Rectal smooth muscle tissue (tissue), 1 donor: Measurements from ENCODE around the gene MTM1.
A peak's percentile ranks its signal among the peaks of the same experiment; 100 is the strongest.

Experiments used
- H3K27ac ChIP-seq: one replicate; pipeline ENCODE4 v1.7.0; 2013; ENCODE audit warnings: low read depth, low read length, inconsistent platforms
- H3K27me3 ChIP-seq: one replicate; pipeline ENCODE4 v1.7.0; 2013; ENCODE audit warnings: low read length; ENCODE audit not compliant: control insufficient read depth, insufficient read depth
- H3K36me3 ChIP-seq: one replicate; pipeline ENCODE4 v1.7.0; 2013; ENCODE audit warnings: low read length; ENCODE audit not compliant: control insufficient read depth, insufficient read depth
- H3K4me1 ChIP-seq: one replicate; pipeline ENCODE4 v1.7.0; 2013; ENCODE audit warnings: low read length; ENCODE audit not compliant: control insufficient read depth, insufficient read depth
- H3K4me3 ChIP-seq: one replicate; pipeline ENCODE4 v1.7.0; 2013; ENCODE audit warnings: low read length
- H3K9ac ChIP-seq: one replicate; pipeline ENCODE4 v1.7.0; 2013; ENCODE audit warnings: low read length

The MTM1 gene

GRCh38 chrX:150568320-150569154, at the start of gene MTM1:
TSS of gene MTM1 (plus strand) at chrX:150568621. CDS start at chrX:150592615, 23,994 bp downstream.
- no peaks in the 10 kb centered on the region for H3K27me3 ChIP-seq
- peak within 1 kb of the TSS; percentile 76 for H3K4me3 ChIP-seq
- peak within 1 kb of the TSS; percentile 83 for H3K27ac ChIP-seq
- H3K4me1 ChIP-seq, result no peaks in the 10 kb centered on the region
- no peaks in the 10 kb centered on the region for H3K36me3 ChIP-seq
- peak within 1 kb of the TSS; percentile 49 for H3K9ac ChIP-seq

GRCh38 chrX:150522494-150522893, 45.9 kb upstream of the MTM1 start:
- Histone ChIP-seq H3K36me3 (no peaks in the 10 kb centered on the region), H3K27me3 (peaks cover 3% of the 10 kb centered on the region), H3K4me3 (no peak overlapping the region), H3K4me1 (no peaks in the 10 kb centered on the region), H3K27ac (no peak overlapping the region), H3K9ac (no peak overlapping the region)

GRCh38 chrX:150525061-150525919, 43.1 kb upstream of the MTM1 start:
- H3K27ac ChIP-seq, result no peak overlapping the region
- H3K27me3 ChIP-seq, result peaks cover 3% of the 10 kb centered on the region
- no peak overlapping the region for H3K9ac ChIP-seq
- H3K36me3 ChIP-seq, result no peaks in the 10 kb centered on the region
- no peak overlapping the region for H3K4me3 ChIP-seq
- H3K4me1 ChIP-seq, result no peaks in the 10 kb centered on the region

GRCh38 chrX:150526692-150527091, 41.7 kb upstream of the MTM1 start:
- Histone ChIP-seq H3K9ac (no peak overlapping the region), H3K27me3 (peaks cover 3% of the 10 kb centered on the region), H3K4me1 (no peaks in the 10 kb centered on the region), H3K27ac (no peak overlapping the region), H3K36me3 (no peaks in the 10 kb centered on the region), H3K4me3 (no peak overlapping the region)

- Histone ChIP-seq H3K36me3 (no peaks in the 10 kb centered on the region), H3K4me3 (no peak overlapping the region), H3K4me1 (no peaks in the 10 kb centered on the region), H3K9ac (no peak overlapping the region), H3K27me3 (peaks cover 3% of the 10 kb centered on the region), H3K27ac (no peak overlapping the region)
Measured at GRCh38 chrX:150527108-150527507, 41.3 kb upstream of the MTM1 start.

- no peak overlapping the region for H3K9ac ChIP-seq
Measured at GRCh38 chrX:150529587-150529986, 38.8 kb upstream of the MTM1 start.

GRCh38 chrX:150530821-150531220, 37.6 kb upstream of the MTM1 start:
- Histone ChIP-seq H3K4me3 (no peak overlapping the region), H3K27ac (no peak overlapping the region), H3K27me3 (peaks cover 3% of the 10 kb centered on the region), H3K4me1 (no peaks in the 10 kb centered on the region), H3K36me3 (no peaks in the 10 kb centered on the region), H3K9ac (no peak overlapping the region)

More at GRCh38 chrX:150529587-150529986, 38.8 kb upstream of the MTM1 start:
- H3K4me3 ChIP-seq, result no peak overlapping the region
- H3K27me3 ChIP-seq, result peaks cover 3% of the 10 kb centered on the region
- H3K4me1 ChIP-seq, result no peaks in the 10 kb centered on the region
- H3K27ac ChIP-seq, result no peak overlapping the region
- no peaks in the 10 kb centered on the region for H3K36me3 ChIP-seq

- Histone ChIP-seq H3K27ac (no peak overlapping the region), H3K9ac (no peak overlapping the region), H3K27me3 (peaks cover 3% of the 10 kb centered on the region), H3K4me1 (no peaks in the 10 kb centered on the region), H3K4me3 (no peak overlapping the region), H3K36me3 (no peaks in the 10 kb centered on the region)
Measured at GRCh38 chrX:150531467-150531866, 37.0 kb upstream of the MTM1 start.

GRCh38 chrX:150533863-150534262, 34.6 kb upstream of the MTM1 start:
- Histone ChIP-seq H3K4me3 (no peak overlapping the region), H3K4me1 (no peaks in the 10 kb centered on the region), H3K36me3 (no peaks in the 10 kb centered on the region), H3K27me3 (no peaks in the 10 kb centered on the region), H3K9ac (no peak overlapping the region), H3K27ac (no peak overlapping the region)

- no peaks in the 10 kb centered on the region for H3K27me3 ChIP-seq
- H3K4me3 ChIP-seq, result no peak overlapping the region
- no peak overlapping the region for H3K27ac ChIP-seq
- no peak overlapping the region for H3K9ac ChIP-seq
- H3K36me3 ChIP-seq, result no peaks in the 10 kb centered on the region
- H3K4me1 ChIP-seq, result no peaks in the 10 kb centered on the region
Measured at GRCh38 chrX:150536455-150537116, 31.8 kb upstream of the MTM1 start.

- H3K27ac ChIP-seq, result no peak overlapping the region
- no peaks in the 10 kb centered on the region for H3K36me3 ChIP-seq
- H3K27me3 ChIP-seq, result no peaks in the 10 kb centered on the region
- no peak overlapping the region for H3K9ac ChIP-seq
- H3K4me3 ChIP-seq, result no peak overlapping the region
- no peaks in the 10 kb centered on the region for H3K4me1 ChIP-seq
Measured at GRCh38 chrX:150537851-150538250, 30.6 kb upstream of the MTM1 start.

GRCh38 chrX:150540965-150541364, 27.5 kb upstream of the MTM1 start:
- Histone ChIP-seq H3K4me3 (no peak overlapping the region), H3K36me3 (no peaks in the 10 kb centered on the region), H3K4me1 (no peaks in the 10 kb centered on the region), H3K9ac (no peak overlapping the region), H3K27ac (no peak overlapping the region), H3K27me3 (no peaks in the 10 kb centered on the region)
